Fibroblast of lung (primary cell): Measurements from ENCODE around the gene TMEM235. TPM values are rescaled to one million over a fixed set of nuclear protein-coding genes. Genes with fewer than 3 reads are reported as not detected.
"Not testable (repeated sequence)": the region's sequence is repeated elsewhere in the genome, so short reads cannot be mapped to it uniquely, and the experiment has no call there.

ENCODE experiments used
- DNase-seq, 2 donors: peaks; one replicate each; pipeline versions ENCODE4 v3.0.0 to v3.0.0-alpha.2; 2010; ENCODE audit warnings: low read depth in 2 of 2
- H2AFZ ChIP-seq: 2 replicates; pipeline ENCODE4 v1.5.1; 2012; ENCODE audit warnings: low read length, control low read depth, inconsistent platforms
- H3K27ac ChIP-seq: 2 replicates; pipeline ENCODE4 v1.5.1; 2011; ENCODE audit warnings: low read length, control low read depth; ENCODE audit not compliant: insufficient read depth
- H3K27me3 ChIP-seq: 2 replicates; pipeline ENCODE4 v1.5.1; 2011; ENCODE audit warnings: mild to moderate bottlenecking, low read length; ENCODE audit not compliant: control insufficient read depth, insufficient read depth
- H3K36me3 ChIP-seq: 2 replicates; pipeline ENCODE4 v1.5.1; 2011; ENCODE audit warnings: low read length; ENCODE audit not compliant: control insufficient read depth, insufficient read depth
- H3K4me1 ChIP-seq: 2 replicates; pipeline ENCODE4 v1.5.1; 2011; ENCODE audit warnings: low read length; ENCODE audit not compliant: control insufficient read depth, insufficient read depth; ENCODE audit errors: extremely low read depth
- H3K4me2 ChIP-seq: 2 replicates; pipeline ENCODE4 v1.5.1; 2011; ENCODE audit warnings: low read length, control low read depth; ENCODE audit not compliant: insufficient read depth; ENCODE audit errors: extremely low read depth
- H3K4me3 ChIP-seq, 4 experiments: fragments of 200-600 bp in 1 of 4; sonication (generic) in 1 of 4; replicated peaks in 1 of 4; 2 replicates each; pipeline ENCODE4 v1.5.1; 2011 to 2016; ENCODE audit warnings: low read length in 4 of 4, low read depth in 3 of 4, mild to moderate bottlenecking in 3 of 4, control low read depth in 2 of 4, inconsistent platforms in 1 of 4, mixed read lengths in 1 of 4; ENCODE audit not compliant: insufficient read depth in 1 of 4; ENCODE audit errors: control extremely low read depth in 1 of 4
- H3K79me2 ChIP-seq: 2 replicates; pipeline ENCODE4 v1.5.1; 2012; ENCODE audit warnings: mild to moderate bottlenecking, low read length, inconsistent platforms; ENCODE audit not compliant: control insufficient read depth, insufficient read depth
- H3K9ac ChIP-seq: 2 replicates; pipeline ENCODE4 v1.5.1; 2011; ENCODE audit warnings: mild to moderate bottlenecking, low read length, control low read depth; ENCODE audit not compliant: insufficient read depth
- H3K9me3 ChIP-seq: 2 replicates; pipeline ENCODE4 v1.5.1; 2012; ENCODE audit warnings: low read depth, low read length; ENCODE audit not compliant: control insufficient read depth, insufficient read depth
- H4K20me1 ChIP-seq: 2 replicates; pipeline ENCODE4 v1.5.1; 2011; ENCODE audit warnings: low read length; ENCODE audit not compliant: control insufficient read depth, insufficient read depth; ENCODE audit errors: extremely low read depth
- CTCF ChIP-seq, 2 donors: IDR thresholded peaks in 1 of 2; conservative IDR thresholded peaks in 1 of 2; 1 replicate in 1 of 2; 2 replicates in 1 of 2; pipeline ENCODE4 v1.5.1; 2011 to 2012; ENCODE audit warnings: low read length in 2 of 2, control low read depth in 1 of 2, inconsistent platforms in 1 of 2, low read depth in 1 of 2, mild to moderate bottlenecking in 1 of 2
- EZH2 ChIP-seq: IDR thresholded peaks from 2 replicates; pipeline ENCODE4 v1.5.1; 2012; ENCODE audit warnings: low read length, control low read depth, mild to moderate bottlenecking; ENCODE audit errors: missing control alignments
- polyA plus RNA-seq, 2 donors: library from polyadenylated mRNA; depleted of rRNA in 1 of 2; stranded (reverse) in 1 of 2; unstranded in 1 of 2; fragments of >200 nt; gene quantifications; 2 replicates each; pipeline ENCODE4 v1.2.1, GENCODE V29; 2011 to 2012; ENCODE audit warnings: missing spikeins in 1 of 2
- total RNA-seq: library from RNA; depleted of rRNA; stranded (reverse); fragments of >200 nt; gene quantifications from 2 replicates; pipeline ENCODE4 v1.2.1, GENCODE V29; 2014

TMEM235 gene
- total and polyA plus RNA-seq, 2 donors (not counting 1 experiment from before 2014, with no cell fraction given), result not detected

GRCh38 chr17:78252111-78252634 is 20.7 kb downstream of the TMEM235 start:
- Histone ChIP-seq H3K4me2 (no peak overlapping the region), H3K4me1 (peaks cover 4% of the 10 kb centered on the region), H3K27ac (no peak overlapping the region), H3K4me3 (no peak overlapping the region), H3K9ac (no peak overlapping the region), H4K20me1 (no peaks in the 10 kb centered on the region), H3K27me3 (peaks cover 4% of the 10 kb centered on the region), H2AFZ (no peak overlapping the region), H3K9me3 (no peaks in the 10 kb centered on the region), H3K36me3 (no peaks in the 10 kb centered on the region), H3K79me2 (no peaks in the 10 kb centered on the region)
- DNase-seq, result no peak
- TF ChIP-seq CTCF (conservative IDR thresholded peaks at IDR 0.05 in 1 of 2, IDR thresholded peaks at IDR 0.05 in 1 of 2; ENCODE audit: low read depth in 1 of 2, low read length in 2 of 2) (no peak), EZH2 (no peak)

- no peak overlapping the region for H3K4me3 ChIP-seq
- TF ChIP-seq CTCF (conservative IDR thresholded peaks at IDR 0.05 in 1 of 2, IDR thresholded peaks at IDR 0.05 in 1 of 2; ENCODE audit: low read depth in 1 of 2, low read length in 2 of 2), result no peak
- TF ChIP-seq EZH2, result no peak
- peaks cover 4% of the 10 kb centered on the region for H3K27me3 ChIP-seq
- no peak overlapping the region for H3K9ac ChIP-seq
- no peak overlapping the region for H3K27ac ChIP-seq
- no peaks in the 10 kb centered on the region for H3K9me3 ChIP-seq
- H4K20me1 ChIP-seq, result no peaks in the 10 kb centered on the region
- no peaks in the 10 kb centered on the region for H3K79me2 ChIP-seq
- H3K36me3 ChIP-seq, result no peaks in the 10 kb centered on the region
- H3K4me1 ChIP-seq, result peaks cover 4% of the 10 kb centered on the region
- no peak for DNase-seq
- no peak overlapping the region for H3K4me2 ChIP-seq
- H2AFZ ChIP-seq, result no peak overlapping the region
Observed at GRCh38 chr17:78252701-78253635, 21.5 kb downstream of the TMEM235 start.

- H3K36me3 ChIP-seq, H4K20me1 ChIP-seq, H2AFZ ChIP-seq, H3K9me3 ChIP-seq, H3K79me2 ChIP-seq, H3K27ac ChIP-seq, H3K4me1 ChIP-seq, H3K27me3 ChIP-seq, DNase-seq, H3K9ac ChIP-seq: not testable (repeated sequence)
- H3K4me3 ChIP-seq, result peak overlapping the region in 3 of 4 experiments; percentile 58 to 87 (median 58)
- peak overlapping the region; percentile 39 for H3K4me2 ChIP-seq
Observed at GRCh38 chr17:78253636-78253945, 22.2 kb downstream of the TMEM235 start.
